HFF-Myc (cell line): ENCODE data around the gene ZNF718.

Experiments used
- DNase-seq: peaks from one replicate; pipeline ENCODE4 v3.0.0-alpha.2; 2011; ENCODE audit warnings: low read depth; ENCODE audit errors: extremely low read depth
- H3K4me3 ChIP-seq: replicated peaks from 2 replicates; pipeline ENCODE4 v1.5.1; 2011; ENCODE audit warnings: low read depth, mild to moderate bottlenecking, control low read depth, low read length
- TF ChIP-seq, protein P1 (sequence below): IDR thresholded peaks from 2 replicates; pipeline ENCODE4 v1.5.1; 2012; ENCODE audit warnings: mild to moderate bottlenecking, low read depth, low read length, control low read depth; ENCODE audit errors: missing control alignments

Gene ZNF718

DNA sequence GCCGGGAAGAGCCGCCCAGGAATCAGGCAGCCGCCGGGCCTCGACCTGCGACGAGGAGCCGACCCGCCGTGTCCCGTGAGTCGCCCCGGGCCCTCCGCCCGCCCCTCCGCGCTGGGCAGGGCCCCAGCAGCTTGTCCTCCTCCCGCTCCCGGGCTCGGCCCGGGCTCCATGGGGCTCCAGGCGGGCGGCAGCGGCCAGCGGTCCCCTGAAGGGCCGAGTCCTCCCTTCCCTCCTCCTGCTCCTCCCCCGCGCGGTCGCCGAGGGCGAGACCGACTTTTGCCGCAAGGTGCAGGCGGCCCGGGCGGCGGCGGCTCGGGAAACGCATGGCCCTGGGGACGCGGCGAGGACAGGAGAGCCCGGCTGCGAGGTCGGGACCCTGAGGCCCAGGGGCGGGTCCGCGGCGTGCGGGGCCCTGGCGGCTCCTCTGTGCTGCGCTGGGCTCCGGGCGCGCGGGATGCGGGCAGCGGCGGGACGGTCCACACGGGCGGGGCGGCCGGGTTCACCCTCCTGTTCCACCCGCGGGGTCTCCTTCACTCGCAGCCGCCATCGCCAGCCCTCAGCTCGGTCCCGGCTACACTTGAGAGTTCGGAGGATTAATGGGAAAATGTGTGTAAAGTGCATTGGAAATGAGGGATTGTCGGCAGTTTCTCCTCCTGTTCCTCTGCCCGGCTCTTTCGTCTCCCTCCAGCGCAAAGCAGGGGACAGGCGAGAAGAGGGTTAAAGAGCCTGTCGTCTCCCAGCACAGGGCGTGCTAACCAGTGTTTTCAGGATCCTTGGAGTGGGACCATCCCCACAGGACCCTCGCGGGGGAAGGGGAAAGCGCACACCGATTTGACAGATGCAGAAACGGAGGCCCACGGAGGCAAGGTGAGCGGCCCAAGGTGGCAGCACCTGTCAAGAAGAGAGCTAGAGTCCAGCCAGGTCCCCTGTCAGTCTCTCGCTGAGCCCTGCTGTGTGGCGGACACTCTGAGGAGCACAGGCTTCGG, 16.6 kb upstream of the ZNF718 start:
- no peak overlapping the region for H3K4me3 ChIP-seq
- DNase-seq = no peak

DNA sequence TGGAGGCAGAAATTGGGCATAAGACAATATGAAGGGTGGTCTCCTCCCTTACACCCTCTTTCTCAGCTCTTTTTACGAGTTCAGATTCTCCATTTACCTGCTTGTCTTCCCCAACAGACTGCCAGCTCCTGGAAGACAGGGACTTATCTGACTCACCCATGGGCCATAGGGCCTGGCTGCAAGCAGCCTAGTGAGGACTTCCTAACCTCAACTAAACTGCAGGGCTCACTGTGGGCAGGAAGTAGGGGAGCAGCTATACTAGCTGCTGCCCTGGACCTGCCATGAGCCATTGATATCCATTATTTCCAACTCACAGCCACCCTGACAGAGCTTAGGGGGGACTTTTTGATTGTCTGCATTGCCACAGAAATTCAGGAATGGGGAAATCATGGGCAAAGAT, 11.5 kb upstream of the ZNF718 start:
- TF ChIP-seq, protein P1, sequence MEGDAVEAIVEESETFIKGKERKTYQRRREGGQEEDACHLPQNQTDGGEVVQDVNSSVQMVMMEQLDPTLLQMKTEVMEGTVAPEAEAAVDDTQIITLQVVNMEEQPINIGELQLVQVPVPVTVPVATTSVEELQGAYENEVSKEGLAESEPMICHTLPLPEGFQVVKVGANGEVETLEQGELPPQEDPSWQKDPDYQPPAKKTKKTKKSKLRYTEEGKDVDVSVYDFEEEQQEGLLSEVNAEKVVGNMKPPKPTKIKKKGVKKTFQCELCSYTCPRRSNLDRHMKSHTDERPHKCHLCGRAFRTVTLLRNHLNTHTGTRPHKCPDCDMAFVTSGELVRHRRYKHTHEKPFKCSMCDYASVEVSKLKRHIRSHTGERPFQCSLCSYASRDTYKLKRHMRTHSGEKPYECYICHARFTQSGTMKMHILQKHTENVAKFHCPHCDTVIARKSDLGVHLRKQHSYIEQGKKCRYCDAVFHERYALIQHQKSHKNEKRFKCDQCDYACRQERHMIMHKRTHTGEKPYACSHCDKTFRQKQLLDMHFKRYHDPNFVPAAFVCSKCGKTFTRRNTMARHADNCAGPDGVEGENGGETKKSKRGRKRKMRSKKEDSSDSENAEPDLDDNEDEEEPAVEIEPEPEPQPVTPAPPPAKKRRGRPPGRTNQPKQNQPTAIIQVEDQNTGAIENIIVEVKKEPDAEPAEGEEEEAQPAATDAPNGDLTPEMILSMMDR = no peak
- DNase-seq = no peak
- H3K4me3 ChIP-seq = no peak overlapping the region

More for the DNA sequence above, 16.6 kb upstream of the ZNF718 start:
- TF ChIP-seq, protein P1 = no peak

DNA sequence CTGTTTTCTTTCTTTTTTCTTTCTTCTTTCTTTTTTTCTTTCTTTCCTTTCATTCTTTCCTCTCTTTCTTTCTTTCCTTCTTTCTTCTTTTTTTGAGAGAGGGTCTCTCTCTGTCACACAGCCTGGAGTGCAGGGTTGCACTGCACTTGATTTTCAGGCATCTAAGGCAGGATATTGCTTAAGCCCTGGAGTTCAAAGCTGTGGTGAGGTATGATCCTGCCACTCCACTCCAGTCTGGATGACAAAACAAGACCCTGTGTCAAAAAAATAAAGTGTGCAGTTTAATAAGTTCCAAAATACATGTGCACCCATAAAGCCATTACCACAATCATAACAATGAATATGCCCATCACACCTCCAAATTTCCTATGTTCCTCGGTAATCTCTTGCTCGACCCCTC, 10.6 kb upstream of the ZNF718 start:
- no peak overlapping the region for H3K4me3 ChIP-seq
- TF ChIP-seq, protein P1 = no peak

DNA sequence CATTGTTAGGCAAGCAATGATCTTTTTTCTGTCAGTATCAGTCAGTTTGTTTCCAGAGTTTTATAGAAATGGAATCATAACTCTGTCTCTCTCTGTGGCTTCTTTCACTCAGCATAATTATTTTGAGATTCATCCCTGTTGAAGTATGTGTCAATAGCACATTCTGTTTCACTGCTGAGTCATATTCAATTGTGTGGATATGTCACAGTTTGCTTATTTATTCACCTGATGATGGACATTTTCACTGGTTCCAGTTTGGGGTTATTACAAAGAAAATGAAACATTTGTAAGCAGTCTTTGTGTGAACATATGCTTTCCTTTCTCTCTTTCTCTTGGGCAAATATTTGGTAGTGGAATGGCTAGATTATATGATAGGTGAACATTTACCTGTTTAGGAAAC, 10.2 kb upstream of the ZNF718 start:
- TF ChIP-seq, protein P1 = no peak
- H3K4me3 ChIP-seq = no peak overlapping the region
- DNase-seq = no peak

More for the DNA sequence above, 10.6 kb upstream of the ZNF718 start:
- no peak for DNase-seq

DNA sequence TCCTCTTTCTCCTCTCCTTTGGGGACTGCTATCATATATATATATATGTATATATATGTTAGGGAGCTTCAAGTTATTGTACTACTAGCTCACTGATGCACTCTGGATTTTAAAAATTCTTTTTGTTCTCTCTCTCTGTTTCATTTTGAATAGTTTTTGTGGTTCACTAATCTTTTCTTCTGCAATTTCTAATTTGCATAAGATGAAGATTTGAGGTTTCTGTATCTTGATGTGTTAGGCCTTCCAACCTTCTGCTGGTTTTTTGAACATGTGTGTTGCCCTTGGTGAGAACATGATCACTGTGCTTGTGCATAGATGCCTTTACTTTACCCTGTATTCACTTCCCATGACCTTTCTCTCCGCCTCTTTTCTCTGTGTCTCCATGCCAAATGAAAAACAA, 7.8 kb upstream of the ZNF718 start:
- no peak for DNase-seq
- TF ChIP-seq, protein P1 = no peak
- H3K4me3 ChIP-seq = no peak overlapping the region

DNA sequence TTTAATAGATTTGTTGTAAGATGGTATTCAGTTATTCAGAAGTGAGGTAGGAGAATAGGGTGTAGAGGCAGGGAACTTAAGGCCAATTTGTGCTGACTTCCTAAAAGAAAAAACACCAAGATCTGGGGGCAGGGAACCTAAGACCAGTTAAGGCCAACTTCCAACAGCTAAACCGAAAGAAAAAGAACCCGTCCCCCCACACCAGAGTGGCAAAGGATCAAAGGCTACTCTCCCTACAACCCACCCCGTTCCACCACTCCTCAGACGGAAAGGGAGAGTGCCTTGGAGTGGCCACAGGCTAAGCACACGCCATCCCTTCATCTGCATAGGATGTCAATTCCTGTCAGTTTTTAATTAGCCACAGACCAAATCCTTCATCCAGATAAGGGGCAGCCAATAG, 3.7 kb upstream of the ZNF718 start:
- TF ChIP-seq, protein P1 = no peak
- no peak for DNase-seq
- no peak overlapping the region for H3K4me3 ChIP-seq
